ENCODE measurements around the gene MAB21L4.

MAB21L4 gene

GRCh38 chr2:240925568-240926515 is 29.9 kb upstream of the MAB21L4 start:
- FAIRE-seq (no peak), DNase-seq (ENCODE audit: insufficient read length, low spot score) (no peak)

DNA sequence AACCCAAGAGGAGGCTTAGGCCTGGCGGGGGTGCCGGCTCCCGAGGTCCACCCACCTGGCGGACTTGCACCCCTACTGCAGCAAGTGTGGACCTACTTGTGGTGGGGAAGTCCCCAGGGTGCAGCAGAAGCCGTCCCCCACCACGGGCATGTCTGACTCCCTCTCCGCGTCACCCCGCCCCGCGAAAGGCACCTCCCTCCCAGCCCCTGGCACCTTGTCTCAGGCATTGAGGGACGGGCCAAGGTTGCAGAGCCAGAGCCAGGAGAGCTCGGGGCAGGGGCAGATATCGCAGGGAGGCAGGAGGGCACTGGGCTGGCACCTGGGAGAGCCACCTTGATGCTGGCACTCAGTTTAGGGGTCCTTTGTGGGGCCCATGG is 29.2 kb upstream of the MAB21L4 start:
- FAIRE-seq (no peak), DNase-seq (ENCODE audit: insufficient read length, low spot score) (no peak)

- no peak for FAIRE-seq
- DNase-seq (ENCODE audit: insufficient read length, low spot score), result no peak
Measured at GRCh38 chr2:240922982-240923537, 27.1 kb upstream of the MAB21L4 start.

GRCh38 chr2:240922245-240922981 is 26.5 kb upstream of the MAB21L4 start:
- DNase-seq (ENCODE audit: insufficient read length, low spot score) (no peak), FAIRE-seq (no peak)

DNA sequence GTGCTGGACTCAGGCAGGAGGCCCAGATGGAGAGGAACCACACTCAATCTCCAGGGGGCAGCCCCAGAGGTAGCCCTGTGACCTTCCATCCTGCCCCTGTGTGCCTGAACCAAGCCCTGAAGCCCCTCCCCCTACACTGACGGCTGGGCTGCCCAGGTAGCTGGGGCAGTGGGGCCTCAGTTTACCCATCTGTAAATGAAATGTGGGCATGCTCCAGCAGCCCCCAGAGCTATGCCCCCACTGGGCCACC is 26.0 kb upstream of the MAB21L4 start:
- DNase-seq (ENCODE audit: insufficient read length, low spot score), result no peak
- no peak for FAIRE-seq

DNA sequence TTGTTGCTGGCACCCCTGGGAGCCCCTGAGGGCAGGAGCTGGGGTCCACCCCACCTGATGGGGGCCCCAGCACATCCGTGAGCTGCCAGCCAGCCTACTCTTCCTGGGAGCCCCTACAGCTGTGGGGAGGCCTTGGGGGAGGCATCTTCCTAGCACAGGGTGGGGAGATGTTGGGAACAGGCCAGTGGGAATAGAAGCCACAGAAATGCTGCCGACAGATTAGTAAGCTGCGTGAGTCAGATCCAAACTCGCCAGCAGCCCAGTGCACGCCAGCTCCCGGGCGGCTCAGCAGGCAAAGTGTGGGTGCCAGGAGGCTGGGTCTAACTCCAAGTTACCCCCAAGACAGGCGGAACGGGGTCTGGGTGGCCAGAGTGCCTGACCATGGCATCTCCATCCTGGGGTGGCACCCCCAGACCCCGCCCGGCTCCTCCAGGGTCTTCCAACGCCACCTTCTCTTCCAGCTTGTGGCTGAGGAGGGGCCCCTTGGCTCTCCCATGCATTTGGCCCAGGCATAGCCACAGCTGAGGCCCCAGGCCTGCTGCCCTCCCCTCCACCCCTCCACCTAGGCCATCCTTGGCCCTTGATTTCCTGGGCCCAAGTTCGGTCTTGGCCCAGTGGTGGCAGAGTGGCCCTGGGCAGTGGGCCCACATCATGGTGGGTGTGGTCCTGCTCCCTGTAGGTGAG is 25.5 kb upstream of the MAB21L4 start:
- DNase-seq (ENCODE audit: insufficient read length, low spot score), result no peak
- FAIRE-seq, result no peak

DNA sequence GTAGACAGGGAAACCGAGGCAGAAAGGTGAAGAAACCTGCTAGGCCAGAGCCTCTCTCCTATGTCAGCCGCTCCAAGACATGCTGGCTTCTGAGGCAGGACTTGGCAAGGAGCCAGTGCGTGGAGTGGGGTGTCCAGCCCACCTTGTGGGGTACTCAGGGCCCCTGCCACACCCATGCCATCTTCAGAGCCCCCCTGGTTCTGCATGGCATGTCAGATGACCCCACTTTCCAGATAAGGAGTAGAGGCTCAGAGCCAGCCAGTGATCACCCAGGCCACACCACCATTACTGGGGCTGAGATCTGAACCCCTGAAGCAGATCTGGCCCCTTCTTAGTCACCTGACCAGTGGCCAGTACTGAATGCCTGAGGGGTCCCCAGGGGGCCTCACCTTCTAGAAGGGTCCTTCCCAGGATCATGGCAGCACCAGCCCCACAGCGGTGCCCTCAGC is 24.9 kb upstream of the MAB21L4 start:
- no peak for DNase-seq (ENCODE audit: insufficient read length, low spot score)

GRCh38 chr2:240919786-240920782 is 24.1 kb upstream of the MAB21L4 start:
- FAIRE-seq (no peak), DNase-seq (ENCODE audit: insufficient read length, low spot score) (no peak)

More for the DNA sequence above, 24.9 kb upstream of the MAB21L4 start:
- no peak for FAIRE-seq

GRCh38 chr2:240919161-240919781 is 23.3 kb upstream of the MAB21L4 start:
- DNase-seq (ENCODE audit: insufficient read length, low spot score) (no peak), FAIRE-seq (no peak)

GRCh38 chr2:240918258-240919091 is 22.5 kb upstream of the MAB21L4 start:
- FAIRE-seq, result no peak
- no peak for DNase-seq (ENCODE audit: insufficient read length, low spot score)

DNA sequence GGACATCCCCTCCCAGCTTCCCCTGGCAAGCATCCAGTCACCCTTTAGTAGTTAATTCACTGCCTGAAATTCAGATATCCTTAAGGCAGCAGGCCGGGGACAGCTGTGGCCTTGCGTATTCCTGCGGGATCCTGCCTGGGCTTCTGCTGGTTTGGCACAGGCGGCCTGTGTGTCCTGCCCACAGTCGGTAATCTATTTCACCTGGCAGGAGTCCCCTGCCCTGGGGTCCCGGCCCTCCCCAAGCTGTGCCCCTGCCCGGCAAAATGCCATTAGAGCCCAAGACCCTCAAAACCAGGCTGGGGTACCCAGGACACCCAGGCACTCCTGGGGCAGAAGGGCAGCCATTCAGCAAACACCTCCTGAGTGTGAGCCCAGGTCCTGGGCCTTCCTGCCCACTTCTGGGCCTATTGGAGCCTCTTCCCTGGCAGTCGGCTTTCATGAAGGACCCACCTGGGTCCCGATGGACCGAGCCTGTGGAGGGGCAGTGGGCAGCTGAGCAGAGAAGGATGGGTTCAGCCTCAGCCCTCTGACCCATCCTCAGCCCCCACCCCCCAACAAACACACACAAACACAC is 21.8 kb upstream of the MAB21L4 start:
- FAIRE-seq, result no peak
- DNase-seq (ENCODE audit: insufficient read length, low spot score), result no peak

DNA sequence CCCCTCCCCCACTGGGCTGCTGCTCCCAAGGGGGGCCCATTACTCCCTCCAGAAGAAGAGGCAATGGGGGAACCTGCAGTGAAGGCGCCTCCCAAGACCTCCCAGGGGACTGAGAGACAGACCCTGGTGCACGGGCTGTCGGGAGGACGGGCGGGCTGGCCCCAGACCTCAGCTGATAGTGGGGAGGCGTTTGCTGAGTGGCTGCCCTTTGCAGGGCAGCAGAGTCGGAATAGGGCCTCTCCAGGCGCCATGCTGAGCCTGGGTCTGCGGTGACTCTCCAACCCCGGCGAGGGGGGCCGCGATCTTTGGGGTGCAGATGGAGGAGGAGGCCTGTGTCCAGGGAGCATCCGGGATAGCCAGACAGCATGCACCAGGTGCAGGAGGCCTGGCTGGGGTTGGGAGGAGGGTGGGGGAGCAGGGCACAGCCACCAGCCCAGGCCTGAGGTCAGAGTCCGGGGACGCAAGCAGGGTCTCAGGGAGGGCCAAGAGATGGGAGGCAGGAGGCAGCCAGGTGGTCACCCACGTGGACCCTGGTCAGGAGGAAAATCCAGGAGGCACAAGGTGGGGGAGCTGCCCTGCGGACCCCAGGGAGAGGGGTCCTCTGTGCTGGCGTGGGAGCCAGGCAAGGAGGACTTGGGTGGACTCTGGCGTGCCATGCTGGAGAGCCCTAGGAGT is 21.2 kb upstream of the MAB21L4 start:
- FAIRE-seq, result no peak
- no peak for DNase-seq (ENCODE audit: insufficient read length, low spot score)

GRCh38 chr2:240916571-240917008 is 20.6 kb upstream of the MAB21L4 start:
- FAIRE-seq, result no peak
- DNase-seq (ENCODE audit: insufficient read length, low spot score), result no peak

DNA sequence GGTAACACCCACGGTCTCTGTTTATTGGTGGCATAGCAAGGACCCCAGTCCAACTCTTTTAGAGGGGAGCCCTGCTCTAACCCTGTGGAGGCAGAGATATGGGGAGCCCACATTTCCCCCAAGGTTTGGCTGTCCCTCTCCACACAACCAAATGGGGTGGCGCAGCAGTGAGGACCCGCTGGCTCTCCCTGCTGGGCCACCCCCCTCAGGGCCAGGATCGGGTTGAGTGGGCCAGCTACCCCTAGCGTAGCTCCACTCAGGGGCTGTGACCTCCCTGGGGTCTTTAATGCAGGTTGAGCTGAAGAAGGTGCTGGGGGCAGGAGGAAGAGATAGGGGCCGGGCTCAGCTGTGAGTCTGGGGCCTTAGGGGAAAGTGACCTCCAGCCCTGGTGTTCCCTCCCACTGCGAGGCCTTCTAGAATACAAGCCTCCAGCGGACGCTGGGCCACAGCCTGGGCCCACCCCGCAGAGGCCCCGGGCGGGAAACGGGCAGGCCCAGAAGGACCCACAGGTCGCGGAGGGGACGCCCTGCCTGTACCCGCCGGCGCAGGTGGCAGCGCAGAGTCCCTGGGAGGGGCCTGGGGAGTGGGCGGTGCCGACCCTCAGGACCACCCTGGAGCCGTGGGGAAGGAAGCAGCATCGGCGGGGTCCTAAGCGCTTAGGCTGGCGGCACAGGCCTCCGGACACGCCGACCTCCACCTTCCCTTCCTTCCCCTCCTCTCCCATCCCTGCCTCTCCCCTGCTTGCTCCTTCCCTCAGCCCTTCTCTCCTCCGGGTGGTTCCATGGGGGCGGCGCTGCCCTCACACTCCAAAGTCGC is 19.8 kb upstream of the MAB21L4 start:
- no peak for DNase-seq (ENCODE audit: insufficient read length, low spot score)

DNA sequence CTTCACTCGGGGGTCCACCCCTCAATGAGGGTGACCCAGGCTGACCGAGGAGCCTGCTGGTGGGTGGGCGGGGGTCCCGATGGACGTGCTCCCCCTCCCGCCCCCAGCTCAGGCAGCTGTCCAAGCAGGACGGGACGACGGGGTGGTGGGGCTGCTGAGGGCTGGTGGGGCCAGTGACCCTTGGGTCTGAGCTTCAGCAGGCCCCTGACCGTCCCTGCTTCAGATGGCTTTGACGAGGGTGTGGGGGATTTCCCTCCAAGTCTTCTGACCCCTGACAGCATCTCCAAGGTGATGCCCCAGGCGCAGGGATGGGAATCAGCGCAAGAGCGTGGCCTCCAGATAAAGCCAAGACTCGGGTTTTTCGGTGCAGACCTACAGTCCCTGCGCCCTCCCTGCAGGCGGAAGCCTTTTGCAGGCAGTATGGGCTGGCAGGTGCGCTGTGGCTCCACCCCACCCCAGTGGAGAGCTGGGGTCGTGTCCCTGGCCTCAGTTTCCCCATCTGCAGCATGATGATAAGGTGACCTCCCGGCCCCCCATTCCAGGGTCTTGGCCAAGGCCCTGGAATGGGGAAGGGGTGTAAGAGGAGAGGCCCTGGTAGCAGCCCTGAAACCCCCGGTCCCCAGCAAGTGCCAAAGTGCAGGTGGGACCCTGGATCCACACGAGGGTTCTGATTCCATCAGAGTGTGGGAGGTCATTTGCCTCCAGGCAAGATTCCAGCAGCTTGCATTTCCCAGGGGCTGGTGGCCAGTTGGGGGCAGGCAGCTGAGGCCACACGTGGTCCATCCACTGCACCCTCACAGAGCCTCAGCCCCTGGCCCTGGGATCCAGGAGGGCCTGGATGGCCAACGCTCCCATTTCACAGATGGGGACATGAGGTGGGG is 18.9 kb upstream of the MAB21L4 start:
- DNase-seq (ENCODE audit: insufficient read length, low spot score) (no peak), FAIRE-seq (no peak)

More for the DNA sequence above, 19.8 kb upstream of the MAB21L4 start:
- no peak for FAIRE-seq

All from GM19239 (cell line).